ENCODE results near the gene PIK3R5. TPM values are rescaled to one million over a fixed set of nuclear protein-coding genes. Genes with fewer than 3 reads are reported as not detected.

PIK3R5 gene
- total RNA-seq, 1 experiment from 2014 or later: 5.9 TPM

GRCh38 chr17:8905331-8905730 is 60.2 kb downstream of the PIK3R5 start:
- Mint-ChIP-seq H3K4me3 (no peak overlapping the region), H3K36me3 (no peaks in the 10 kb centered on the region), H3K27me3 (ENCODE audit: low read depth) (no peaks in the 10 kb centered on the region; the same call in 1 of the 2 replicates), H3K27ac (no peak overlapping the region), H3K4me1 (peaks cover 12% of the 10 kb centered on the region), H3K9me3 (no peaks in the 10 kb centered on the region)
- no peak for ATAC-seq
- ChIA-PET POLR2A (no interaction called here), CTCF (interaction anchor here (0.7 kb wide), 1 partner anchor 285 kb away, joined by 3 read pairs; no protein-coding TSS in a partner anchor)
- DNase-seq (ENCODE audit: low spot score): no peak
- TF ChIP-seq ZNF317 (CRISPR knock-in tag; IDR thresholded peaks at IDR 0.05; ENCODE audit: borderline replicate concordance, low read depth) (no peak), ZNF532 (CRISPR knock-in tag; IDR thresholded peaks at IDR 0.05; ENCODE audit: borderline replicate concordance) (no peak), GRHL2 (CRISPR knock-in tag; IDR thresholded peaks at IDR 0.05; ENCODE audit: insufficient replicate concordance, severe bottlenecking) (no peak), GABPB1 (CRISPR knock-in tag; IDR thresholded peaks at IDR 0.05) (no peak), SP1 (CRISPR knock-in tag; conservative IDR thresholded peaks at IDR 0.05) (no peak), ZNF219 (CRISPR knock-in tag; IDR thresholded peaks at IDR 0.05; ENCODE audit: borderline replicate concordance) (no peak), TEAD4 (CRISPR knock-in tag; IDR thresholded peaks at IDR 0.05) (no peak), RORB (CRISPR knock-in tag; IDR thresholded peaks at IDR 0.05) (no peak), USF1 (CRISPR knock-in tag; IDR thresholded peaks at IDR 0.05) (no peak), EMX1 (CRISPR knock-in tag; IDR thresholded peaks at IDR 0.05) (no peak), STAT6 (CRISPR knock-in tag; conservative IDR thresholded peaks at IDR 0.05; ENCODE audit: low read depth) (no peak), PREB (CRISPR knock-in tag; IDR thresholded peaks at IDR 0.05; ENCODE audit: borderline replicate concordance) (no peak), E2F1 (CRISPR knock-in tag; IDR thresholded peaks at IDR 0.05) (no peak), RELA (CRISPR knock-in tag; IDR thresholded peaks at IDR 0.05; ENCODE audit: borderline replicate concordance) (no peak)

GRCh38 chr17:8904686-8905085 is 60.8 kb downstream of the PIK3R5 start:
- no peak overlapping the region for H3K4me3 Mint-ChIP-seq
- no peak for DNase-seq (ENCODE audit: low spot score)
- no peak overlapping the region for H3K27ac Mint-ChIP-seq
- H3K9me3 Mint-ChIP-seq: no peaks in the 10 kb centered on the region
- POLR2A ChIA-PET: no interaction called here
- H3K27me3 Mint-ChIP-seq (ENCODE audit: low read depth): no peaks in the 10 kb centered on the region; the same call in 1 of the 2 replicates
- CTCF ChIA-PET: interaction anchor here (1.2 kb wide), 1 partner anchor 16 kb away, joined by 3 read pairs; no protein-coding TSS in a partner anchor
- H3K4me1 Mint-ChIP-seq: peaks cover 18% of the 10 kb centered on the region
- H3K36me3 Mint-ChIP-seq: no peaks in the 10 kb centered on the region
- ATAC-seq: no peak
- TF ChIP-seq HMGA2 (CRISPR knock-in tag; IDR thresholded peaks at IDR 0.05) (no peak), ATF2 (CRISPR knock-in tag; IDR thresholded peaks at IDR 0.05; ENCODE audit: borderline replicate concordance, low read depth) (no peak), FOXK1 (CRISPR knock-in tag; IDR thresholded peaks at IDR 0.05) (no peak), IRF2 (CRISPR knock-in tag; IDR thresholded peaks at IDR 0.05; ENCODE audit: borderline replicate concordance, low read depth) (no peak), MYBL2 (CRISPR knock-in tag; IDR thresholded peaks at IDR 0.05) (no peak), FOXJ3 (CRISPR knock-in tag; IDR thresholded peaks at IDR 0.05; ENCODE audit: borderline replicate concordance) (no peak), ELF4 (CRISPR knock-in tag; IDR thresholded peaks at IDR 0.05; ENCODE audit: low read depth) (no peak), OVOL2 (CRISPR knock-in tag; IDR thresholded peaks at IDR 0.05; ENCODE audit: borderline replicate concordance) (no peak), ATF1 (CRISPR knock-in tag; IDR thresholded peaks at IDR 0.05) (no peak), TEAD4 (CRISPR knock-in tag; IDR thresholded peaks at IDR 0.05) (no peak), ZNF396 (CRISPR knock-in tag; IDR thresholded peaks at IDR 0.05; ENCODE audit: borderline replicate concordance) (no peak), PRRX2 (CRISPR knock-in tag; IDR thresholded peaks at IDR 0.05) (no peak), ZNF138 (CRISPR knock-in tag; conservative IDR thresholded peaks at IDR 0.05) (no peak)

Data from WTC11 (cell line).